Psoas muscle (tissue), 8 donors: ENCODE results near the gene UTP3. TPM values are rescaled to one million over a fixed set of nuclear protein-coding genes. Genes with fewer than 3 reads are reported as not detected.
A peak's percentile ranks its signal among the peaks of the same experiment; 100 is the strongest.

Experiments
- ATAC-seq, 4 donors: fragments of 200-7000 bp; cut with Tn5 transposase; one replicate each; pipeline ENCODE4 v1.9.1; 2020; ENCODE audit warnings: moderate library complexity in 3 of 4, mild to moderate bottlenecking in 2 of 4
- DNase-seq, 2 donors: peaks; one replicate each; pipeline ENCODE4 v3.0.0-alpha.2; 2020
- H3K27ac ChIP-seq: fragments of 200-600 bp; one replicate; pipeline ENCODE4 v1.8.0; 2022
- H3K27me3 ChIP-seq, 3 donors: fragments of 200-600 bp in 1 of 3; one replicate each; pipeline versions ENCODE4 v1.6.1 to v1.8.0; 2013 to 2022; ENCODE audit warnings: low read length in 2 of 3, mild to moderate bottlenecking in 2 of 3, moderate library complexity in 1 of 3; ENCODE audit not compliant: insufficient read depth in 3 of 3
- H3K36me3 ChIP-seq, 2 donors: fragments of 200-600 bp in 1 of 2; one replicate each; pipeline versions ENCODE4 v1.6.1 to v1.8.0; 2013 to 2022; ENCODE audit warnings: low read depth in 1 of 2, mild to moderate bottlenecking in 1 of 2, moderate library complexity in 1 of 2; ENCODE audit not compliant: insufficient read depth in 1 of 2
- H3K4me1 ChIP-seq: fragments of 200-600 bp; one replicate; pipeline ENCODE4 v1.8.0; 2022
- H3K4me3 ChIP-seq: fragments of 200-600 bp; one replicate; pipeline ENCODE4 v1.8.0; 2022; ENCODE audit warnings: mild to moderate bottlenecking
- H3K9me3 ChIP-seq: fragments of 200-600 bp; one replicate; pipeline ENCODE4 v1.8.0; 2022
- CTCF ChIP-seq: fragments of 200-600 bp; IDR thresholded peaks from one replicate; pipeline ENCODE4 v1.8.0; 2022; ENCODE audit warnings: antibody characterized with exemption
- WGBS, 3 donors: extraction: QIAGEN DNeasy Blood & Tissue Kit; methylation state at CpG; one replicate each; pipeline versions ENCODE4 v1.1.6 to v1.1.7; 2013; 5-methylcytosine and 5-hydroxymethylcytosine counted together
- intact Hi-C, 2 donors: fragments of 100-400 bp; cut with DNase I; formaldehyde crosslinking; loops; one replicate each; pipeline versions ENCODE4 v1.11.0 to v1.14.2; 2022
- polyA plus RNA-seq, 3 donors: library from polyadenylated mRNA; stranded (reverse); fragments of 200-250 nt; gene quantifications; one replicate each; pipeline ENCODE4 v1.2.3, GENCODE V29; 2013
- total RNA-seq, 4 donors: library from RNA; stranded (reverse); fragmentation: NEBNext Ultra II Directional in 2 of 4; extraction: Animal tissue kit (Norgen Biotek cat#: 25700) in 2 of 4; gene quantifications; one replicate each; pipeline versions ENCODE4 v1.2.1 to v1.2.4, GENCODE V29; 2021 to 2023
- donor health status: healthy with polysubstance abuse.
- donor health status: DM: no; HTN: no; CAD: no; lungs with moderate emphysema.
- donor health status: Bipolar disorder and iron deficiency.
- donor health status: healthy.
- donor health status: DM: yes; HTN: yes; CAD: no.
- donor health status: DM: no; HTN: no; CAD: no.
- donor health status: DM: no; HTN: no; CAD: no.
- donor health status: DM: yes; HTN: yes; CAD: no.

UTP3 gene
- total and polyA plus RNA-seq, 7 donors = 13.0 to 32.5 (median 22.3) TPM

GRCh38 chr4:70713453-70714078 is 25.2 kb downstream of the UTP3 start:
- intact Hi-C loops = loop anchor here in 1 of 2 donors (2.0 kb wide), 1 partner anchor 13 kb away; no protein-coding TSS in a partner anchor
- no peaks in the 10 kb centered on the region for H3K27me3 ChIP-seq
- TF ChIP-seq CTCF = no peak
- DNase-seq = no peak
- H3K4me1 ChIP-seq = peaks cover 34% of the 10 kb centered on the region
- no peaks in the 10 kb centered on the region for H3K36me3 ChIP-seq
- H3K9me3 ChIP-seq = no peaks in the 10 kb centered on the region
- peak overlapping the region; percentile 42 for H3K27ac ChIP-seq
- H3K4me3 ChIP-seq = peak overlapping the region; percentile 8
- peak in 1 of 4 donors; percentile 19 for ATAC-seq
- 70 to 77% (median 72%) methylated on average over 7 of the region's 7 CpGs for WGBS, 3 donors

GRCh38 chr4:70714079-70714887 is 26.0 kb downstream of the UTP3 start:
- Histone ChIP-seq H3K27ac (peak overlapping the region; percentile 42), H3K9me3 (no peaks in the 10 kb centered on the region), H3K4me3 (peak overlapping the region; percentile 13), H3K4me1 (peaks cover 31% of the 10 kb centered on the region), H3K36me3 (no peaks in the 10 kb centered on the region), H3K27me3 (no peaks in the 10 kb centered on the region)
- ATAC-seq (peak; percentile 79 to 97 (median 92)), DNase-seq (no peak)
- TF ChIP-seq CTCF = no peak
- intact Hi-C loops = no loop called here
- 58 to 88% (median 66%) methylated on average over 5 of the region's 5 CpGs for WGBS, 3 donors

GRCh38 chr4:70715097-70715496 is 26.8 kb downstream of the UTP3 start:
- ATAC-seq = no peak
- no peak for DNase-seq
- 85 to 93% (median 86%) methylated on average over 6 of the region's 6 CpGs for WGBS, 3 donors
- intact Hi-C loops = no loop called here
- no peak overlapping the region for H3K4me3 ChIP-seq
- H3K9me3 ChIP-seq = no peaks in the 10 kb centered on the region
- no peaks in the 10 kb centered on the region for H3K27me3 ChIP-seq
- no peaks in the 10 kb centered on the region for H3K36me3 ChIP-seq
- no peak overlapping the region for H3K27ac ChIP-seq
- no peak for TF ChIP-seq CTCF
- peaks cover 31% of the 10 kb centered on the region for H3K4me1 ChIP-seq

- WGBS, 3 donors = 91 to 95% (median 93%) methylated on average over 13 of the region's 13 CpGs
- ATAC-seq (no peak), DNase-seq (no peak)
- Histone ChIP-seq H3K27me3 (no peaks in the 10 kb centered on the region), H3K4me3 (no peak overlapping the region), H3K4me1 (peaks cover 17% of the 10 kb centered on the region), H3K9me3 (no peaks in the 10 kb centered on the region), H3K27ac (no peak overlapping the region), H3K36me3 (no peaks in the 10 kb centered on the region)
- TF ChIP-seq CTCF = no peak
- intact Hi-C loops = no loop called here
Measured at GRCh38 chr4:70718811-70719604, 30.7 kb downstream of the UTP3 start.
